ENCODE measurements around the gene ZNF181. TPM values are rescaled to one million over a fixed set of nuclear protein-coding genes. Genes with fewer than 3 reads are reported as not detected.
"Not testable (repeated sequence)": the region's sequence is repeated elsewhere in the genome, so short reads cannot be mapped to it uniquely, and the experiment has no call there.

The ZNF181 gene
- total RNA-seq, result 12.2 TPM

DNA sequence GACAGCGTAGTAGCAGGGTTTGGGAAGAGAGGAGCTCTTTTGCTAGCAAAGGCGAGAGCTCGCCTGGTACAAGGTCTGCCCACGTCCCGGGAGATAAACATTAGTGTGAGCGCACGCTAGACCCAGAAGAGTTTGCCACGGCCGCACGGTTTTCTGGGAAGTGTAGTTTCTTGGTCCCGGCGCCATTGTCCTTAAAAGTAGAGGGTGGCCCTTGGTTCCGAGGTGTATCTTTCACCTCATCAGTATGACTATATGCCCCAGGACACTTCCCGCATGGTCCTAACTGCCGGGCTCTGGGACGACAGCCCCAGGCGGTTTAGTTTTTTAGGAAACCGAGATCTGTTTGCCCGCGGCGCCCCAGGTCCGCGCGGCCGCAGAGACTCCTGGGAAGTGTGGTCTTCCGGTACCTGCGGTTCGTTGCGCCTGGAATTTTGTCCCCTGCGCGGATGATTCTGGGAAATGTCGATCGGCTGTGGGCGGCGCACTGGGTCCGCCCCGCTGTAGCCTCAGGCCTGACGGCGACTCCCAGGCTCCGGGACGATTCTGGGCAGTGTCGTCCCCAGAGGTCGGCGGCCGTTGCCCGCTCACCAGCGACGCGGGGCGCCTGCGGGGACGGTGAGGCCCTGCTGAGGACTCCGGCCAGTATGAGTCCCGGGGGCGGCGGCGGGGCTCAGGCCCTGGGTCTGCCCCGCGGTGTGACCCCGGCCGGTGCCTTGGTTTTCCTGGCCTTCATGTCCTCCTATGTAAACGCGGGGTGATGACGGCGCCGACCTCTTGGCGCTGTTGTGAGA, at the start of gene ZNF181:
ZNF181 (plus strand) TSS at position 498 of the 791 bp plus-strand sequence. CDS start 795 bp downstream, outside the sequence.
- peak; percentile 90 for DNase-seq (ENCODE audit: low spot score)

DNA sequence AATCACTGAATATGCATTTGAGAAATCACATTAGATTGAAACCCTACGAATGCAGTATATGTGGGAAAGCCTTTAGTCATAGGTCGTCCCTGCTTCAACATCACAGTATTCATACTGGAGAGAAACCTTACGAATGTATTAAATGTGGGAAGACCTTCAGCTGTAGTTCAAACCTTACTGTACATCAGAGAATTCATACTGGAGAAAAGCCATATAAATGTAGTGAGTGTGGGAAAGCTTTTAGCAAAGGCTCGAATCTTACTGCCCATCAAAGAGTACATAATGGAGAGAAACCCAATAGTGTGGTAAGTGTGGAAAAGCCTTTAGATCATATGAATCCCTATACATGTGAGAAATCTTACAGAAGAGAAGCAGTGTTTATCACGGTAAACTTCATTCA, 48.8 kb upstream of the ZNF181 start:
- not testable (repeated sequence) for DNase-seq (ENCODE audit: low spot score)

DNA sequence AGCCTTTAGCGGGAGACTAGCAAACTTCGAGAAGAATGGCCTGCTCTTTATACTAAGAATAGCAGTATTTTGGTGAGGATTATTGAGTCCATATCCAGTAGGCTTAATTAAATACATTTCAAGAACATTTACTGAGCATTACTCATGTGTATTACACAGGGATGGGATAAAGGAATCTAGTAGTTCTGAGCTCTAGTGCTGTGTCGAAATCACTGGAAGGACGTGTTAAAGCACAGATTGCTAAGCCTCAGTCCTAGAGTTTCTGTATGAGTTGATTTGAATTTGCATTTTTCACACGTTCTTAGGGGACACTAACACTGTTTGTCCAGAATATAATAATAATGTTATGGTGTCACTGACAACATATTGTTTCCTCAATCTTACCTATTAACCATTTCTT, 47.6 kb upstream of the ZNF181 start:
- no peak for DNase-seq (ENCODE audit: low spot score)

DNA sequence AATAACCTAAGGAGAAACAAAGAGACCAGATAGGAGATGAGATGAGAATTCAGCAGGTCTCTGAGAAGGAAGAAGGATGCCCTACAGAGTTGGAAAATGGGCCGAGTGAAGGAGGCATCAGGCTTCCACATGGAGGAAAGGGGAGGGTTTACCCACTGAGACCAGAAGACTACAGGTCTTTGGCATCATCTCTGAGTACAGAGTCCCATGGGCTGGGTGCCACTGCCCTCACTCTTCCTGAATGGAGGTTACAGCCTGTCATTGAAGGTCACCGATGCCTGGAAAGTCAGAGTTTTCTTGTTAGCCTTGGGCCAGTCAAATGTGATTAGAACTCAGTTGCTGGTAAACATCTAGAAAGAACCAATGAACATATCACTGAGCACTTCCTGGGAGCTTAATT, 46.7 kb upstream of the ZNF181 start:
- no peak for DNase-seq (ENCODE audit: low spot score)

DNA sequence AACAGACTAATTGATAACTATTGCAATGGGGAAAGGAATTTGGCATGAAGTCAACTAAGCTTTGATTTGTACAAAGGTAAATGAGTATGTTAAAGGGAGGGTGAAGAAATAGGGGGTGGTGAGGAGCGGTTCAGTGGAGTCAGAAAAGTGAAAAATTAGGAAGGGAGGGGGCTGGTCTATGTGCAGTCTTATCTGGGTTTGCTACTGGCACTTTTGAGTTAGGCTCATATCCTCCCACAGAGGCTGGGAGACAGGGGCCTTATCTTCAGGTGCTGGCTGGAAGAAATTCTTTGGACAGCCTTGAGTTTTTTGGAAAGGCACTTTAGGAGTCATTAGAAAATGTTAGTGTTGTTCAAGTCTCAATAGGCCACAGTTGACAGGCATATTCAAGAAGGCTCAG, 45.5 kb upstream of the ZNF181 start:
- no peak for DNase-seq (ENCODE audit: low spot score)

DNA sequence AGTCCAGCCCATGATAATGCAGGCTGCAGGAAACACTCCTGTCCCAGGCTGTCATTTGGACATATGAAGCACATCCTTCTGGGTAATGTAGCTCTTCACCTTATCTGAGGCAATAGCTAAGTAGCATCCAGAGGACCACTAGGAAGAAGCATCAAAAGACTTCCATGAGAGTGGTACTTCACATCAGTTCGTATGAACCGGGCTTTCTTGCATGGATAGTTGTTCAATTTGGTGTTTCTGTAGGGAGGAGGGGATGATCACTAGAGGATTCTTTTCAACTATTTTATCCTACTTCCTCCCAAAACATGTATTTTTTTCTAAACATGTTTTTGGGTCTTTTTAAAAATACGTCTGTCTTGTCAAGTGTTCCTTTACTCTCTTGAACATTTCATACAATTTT, 43.7 kb upstream of the ZNF181 start:
- DNase-seq (ENCODE audit: low spot score), result no peak

DNA sequence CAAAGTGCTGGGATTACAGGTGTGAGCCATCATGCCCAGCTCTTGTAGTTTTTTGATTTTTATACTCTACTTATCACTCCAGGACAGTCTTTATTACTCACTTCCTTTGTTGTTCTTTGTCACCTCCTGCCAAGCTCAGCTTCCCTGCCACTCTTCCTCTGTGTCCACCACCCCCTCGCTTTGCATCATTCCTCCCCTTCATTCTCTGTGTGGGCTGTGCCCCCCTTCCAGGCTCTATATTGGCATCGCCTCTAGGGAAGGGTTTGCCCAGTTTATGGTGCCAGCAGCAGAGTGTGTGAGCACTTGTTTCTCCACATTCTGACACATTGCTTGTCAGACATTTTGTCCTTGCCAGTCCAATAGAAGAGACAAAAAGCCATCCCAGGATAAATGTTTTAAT, 41.5 kb upstream of the ZNF181 start:
- DNase-seq (ENCODE audit: low spot score), result no peak

DNA sequence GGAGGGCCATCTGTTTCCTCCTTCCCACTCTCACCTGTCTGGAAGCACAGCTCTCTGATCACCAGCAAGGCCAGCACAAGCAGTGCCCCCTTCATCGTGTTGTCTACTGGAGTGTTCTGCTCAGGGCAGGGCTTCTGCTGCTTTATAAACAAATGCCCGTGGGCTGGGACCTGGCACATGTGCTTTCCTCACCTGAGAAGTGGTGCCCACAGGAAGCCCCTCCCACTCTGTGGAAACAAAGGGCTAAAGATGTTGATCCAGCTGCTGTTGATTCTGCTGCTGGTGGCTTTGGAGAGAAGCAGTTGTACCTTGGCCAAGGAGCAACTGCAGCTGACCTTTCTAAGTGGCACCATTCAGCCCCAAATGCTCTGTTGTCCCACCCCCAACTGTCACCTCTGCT, 26.4 kb upstream of the ZNF181 start:
- DNase-seq (ENCODE audit: low spot score), result no peak

DNA sequence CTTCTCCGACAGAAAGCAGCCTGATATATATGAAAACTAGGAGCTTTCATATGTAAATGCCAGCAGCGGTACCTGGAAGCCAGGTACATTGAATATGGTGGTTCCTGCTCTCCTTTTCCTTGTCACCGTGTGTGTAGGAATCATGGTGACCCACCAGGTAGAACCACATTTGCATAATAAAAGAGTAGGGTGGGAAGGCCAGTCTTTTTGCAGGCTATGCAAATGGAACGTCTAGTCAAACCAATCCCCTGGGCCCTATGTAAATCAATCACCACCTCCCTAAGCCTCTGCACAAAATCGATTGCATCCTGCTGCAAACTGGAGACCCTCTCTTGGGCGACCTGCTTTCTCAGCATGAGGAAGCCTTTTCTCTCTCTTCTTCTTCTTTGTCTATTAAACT, 22.2 kb upstream of the ZNF181 start:
- no peak for DNase-seq (ENCODE audit: low spot score)

DNA sequence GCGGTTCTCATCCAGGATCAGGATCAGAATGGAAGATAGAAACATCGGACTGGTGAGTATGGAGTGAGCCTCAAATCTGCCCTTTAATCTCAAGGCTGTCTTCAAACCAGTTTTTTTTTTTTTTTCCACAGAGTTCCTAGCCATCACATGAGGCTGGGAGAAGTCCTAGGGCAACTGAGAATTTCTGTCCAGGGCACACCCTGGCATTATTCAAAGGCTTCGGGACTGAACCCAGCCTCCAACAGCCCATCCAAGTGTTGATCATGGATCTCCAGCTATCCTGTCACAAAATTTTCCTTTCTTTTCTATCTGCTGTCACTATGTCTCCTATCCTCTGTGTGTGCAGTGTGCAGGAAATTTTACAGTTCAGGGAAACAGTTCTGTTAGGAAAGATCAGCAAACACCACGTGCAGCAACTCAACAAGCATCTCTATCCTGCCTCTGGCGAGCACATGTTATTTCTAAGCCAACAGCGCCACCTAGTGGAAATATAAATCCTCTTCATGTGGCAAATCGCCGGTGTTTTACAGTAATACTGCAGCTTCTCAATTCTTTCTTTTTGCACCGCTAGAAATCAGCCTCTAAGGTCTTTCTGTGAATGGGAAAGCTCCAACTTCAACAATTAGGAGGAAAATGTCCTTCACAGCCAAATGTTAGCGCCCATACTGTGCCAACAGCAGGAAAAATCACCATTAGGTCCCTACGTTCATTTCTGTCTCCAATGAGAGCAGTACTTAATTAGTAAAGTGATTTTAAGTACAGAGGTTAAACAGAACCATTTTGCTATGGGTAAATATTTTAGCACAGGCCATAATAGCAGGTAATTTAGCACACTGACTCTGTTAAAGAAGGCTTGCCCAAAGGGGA, 21.4 kb upstream of the ZNF181 start:
- peak; percentile 69 for DNase-seq (ENCODE audit: low spot score)

DNA sequence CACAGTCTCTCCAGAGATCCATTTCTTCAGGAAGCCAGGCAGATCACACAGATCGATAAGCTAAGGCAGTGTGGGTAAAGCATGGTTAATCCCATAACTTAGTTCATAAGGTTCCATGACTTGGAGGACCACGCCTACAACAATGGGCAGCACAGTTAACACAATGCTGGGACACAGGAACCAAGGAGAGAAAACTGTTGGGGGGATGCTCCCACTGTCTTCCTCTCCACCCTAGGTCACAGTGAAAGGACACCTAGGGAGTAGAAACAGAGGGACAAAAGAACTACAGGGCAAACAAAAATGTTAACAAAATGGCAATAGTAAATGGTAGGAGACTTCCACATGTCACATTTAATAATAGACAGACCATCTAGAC, 20.8 kb upstream of the ZNF181 start:
- DNase-seq (ENCODE audit: low spot score), result no peak

DNA sequence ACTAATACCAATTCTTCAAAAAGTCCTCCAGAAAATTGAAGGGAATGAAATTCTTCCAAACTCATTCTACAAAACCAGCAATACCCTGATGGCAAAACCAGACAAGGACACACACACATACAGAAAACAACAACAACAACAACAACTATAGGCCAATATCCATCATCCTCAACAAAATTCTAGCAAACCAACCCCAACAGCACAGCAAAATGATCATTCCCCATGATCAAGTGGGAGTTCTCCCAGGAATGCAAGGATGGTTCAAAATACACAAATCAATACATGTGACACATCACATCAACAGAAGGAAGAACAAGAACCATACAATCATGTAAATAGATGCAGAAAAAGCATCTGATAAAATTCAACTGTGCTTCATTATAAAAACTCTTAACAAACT, 18.7 kb upstream of the ZNF181 start:
- DNase-seq (ENCODE audit: low spot score), result no peak

DNA sequence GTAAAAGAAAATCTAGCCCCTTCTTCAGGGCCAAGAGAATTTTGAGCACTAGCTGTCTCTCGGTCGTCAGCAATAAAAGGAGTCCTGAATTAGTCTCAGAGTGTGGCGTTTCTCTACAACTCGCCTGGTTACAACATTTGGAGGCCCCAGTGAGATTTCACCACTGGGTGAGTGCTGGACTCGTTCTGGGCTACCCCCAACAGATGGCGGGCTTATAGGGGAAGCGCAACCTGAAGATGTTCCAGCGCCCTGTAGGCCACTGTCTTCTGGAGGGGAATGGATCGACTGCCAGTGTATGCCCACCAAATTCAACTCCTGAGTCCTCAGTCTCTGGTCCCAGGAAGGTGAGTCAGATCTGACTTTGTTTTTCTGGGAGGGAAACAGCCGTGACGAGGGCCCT, 11.7 kb upstream of the ZNF181 start:
- DNase-seq (ENCODE audit: low spot score), result no peak

DNA sequence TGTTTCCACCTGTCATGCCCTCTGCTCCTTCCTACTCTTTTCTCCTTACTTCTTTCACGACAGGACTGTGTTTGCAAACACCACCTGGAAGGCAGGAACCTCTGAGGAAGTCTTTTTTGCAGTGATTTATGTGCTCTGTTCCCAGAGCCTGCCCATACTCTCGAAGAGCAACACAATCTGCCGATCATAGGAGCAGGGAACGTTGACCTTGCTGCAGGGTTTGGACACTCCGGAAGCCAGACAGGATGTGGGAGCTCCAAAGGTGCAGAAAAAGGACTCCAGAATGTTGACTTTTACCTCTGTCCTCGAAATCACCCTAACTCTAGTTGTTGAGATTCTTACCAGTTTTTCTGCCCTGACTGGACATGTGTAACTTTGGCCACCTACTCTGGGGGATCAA, 8.6 kb upstream of the ZNF181 start:
- DNase-seq (ENCODE audit: low spot score), result no peak

DNA sequence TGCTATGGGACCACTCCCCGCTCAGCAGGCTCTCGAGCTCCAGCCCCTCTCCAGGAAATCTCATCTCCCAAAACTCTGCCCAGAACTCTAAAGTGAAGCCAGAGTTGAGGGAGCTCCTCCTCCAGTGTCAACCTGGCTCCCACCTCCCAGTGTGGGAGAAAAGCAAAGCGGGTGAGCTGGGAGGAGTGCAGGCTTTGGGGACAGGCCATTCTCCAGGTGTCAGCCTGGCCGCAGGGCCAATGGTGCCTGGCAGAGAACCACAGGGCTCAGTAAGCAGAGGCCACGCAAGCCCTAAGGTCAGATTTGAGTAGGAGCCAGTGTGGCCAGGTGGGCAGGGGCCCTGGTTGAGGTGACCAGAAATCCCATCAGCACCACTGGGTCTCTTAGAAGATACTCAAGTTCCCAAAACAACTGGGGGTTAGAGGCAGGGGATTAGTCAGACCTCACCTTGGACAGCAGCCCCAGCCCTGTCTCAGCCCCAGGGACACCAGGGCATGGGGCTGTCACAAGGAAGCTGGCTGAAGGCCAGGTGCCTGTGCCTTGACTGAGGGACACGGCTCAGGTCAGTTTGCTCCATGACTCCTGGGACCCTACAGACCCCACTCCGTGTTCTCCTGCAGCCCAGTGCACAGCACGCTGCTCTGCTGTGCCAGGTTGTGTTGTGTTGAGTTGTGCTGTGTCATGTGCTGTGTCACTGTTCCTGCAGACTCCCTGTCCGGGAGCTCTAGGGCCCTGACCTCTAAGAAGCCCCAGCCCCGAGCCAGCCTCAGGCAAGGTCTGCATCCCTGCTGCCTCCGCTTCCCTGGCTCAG, 2.8 kb upstream of the ZNF181 start:
- no peak for DNase-seq (ENCODE audit: low spot score)

DNA sequence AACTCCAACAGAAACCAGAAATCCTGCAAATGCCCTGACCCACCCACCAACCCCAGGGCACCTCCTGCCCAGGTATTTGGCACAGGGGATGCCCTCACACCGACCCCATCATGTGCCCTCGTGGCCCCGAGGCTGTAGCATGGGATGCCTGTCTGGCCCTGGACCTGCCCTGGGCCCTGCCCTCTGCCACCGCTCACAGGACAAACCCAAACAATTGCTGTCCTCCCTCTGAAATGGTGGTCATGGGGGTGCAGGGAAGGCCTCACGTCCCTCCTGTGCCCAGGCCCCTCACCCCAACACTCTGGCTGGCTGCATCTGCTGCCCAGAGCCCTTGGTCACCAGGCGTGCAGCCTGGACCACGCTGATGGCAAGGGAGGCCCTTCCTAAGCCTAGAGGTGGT, 2.1 kb upstream of the ZNF181 start:
- no peak for DNase-seq (ENCODE audit: low spot score)

DNA sequence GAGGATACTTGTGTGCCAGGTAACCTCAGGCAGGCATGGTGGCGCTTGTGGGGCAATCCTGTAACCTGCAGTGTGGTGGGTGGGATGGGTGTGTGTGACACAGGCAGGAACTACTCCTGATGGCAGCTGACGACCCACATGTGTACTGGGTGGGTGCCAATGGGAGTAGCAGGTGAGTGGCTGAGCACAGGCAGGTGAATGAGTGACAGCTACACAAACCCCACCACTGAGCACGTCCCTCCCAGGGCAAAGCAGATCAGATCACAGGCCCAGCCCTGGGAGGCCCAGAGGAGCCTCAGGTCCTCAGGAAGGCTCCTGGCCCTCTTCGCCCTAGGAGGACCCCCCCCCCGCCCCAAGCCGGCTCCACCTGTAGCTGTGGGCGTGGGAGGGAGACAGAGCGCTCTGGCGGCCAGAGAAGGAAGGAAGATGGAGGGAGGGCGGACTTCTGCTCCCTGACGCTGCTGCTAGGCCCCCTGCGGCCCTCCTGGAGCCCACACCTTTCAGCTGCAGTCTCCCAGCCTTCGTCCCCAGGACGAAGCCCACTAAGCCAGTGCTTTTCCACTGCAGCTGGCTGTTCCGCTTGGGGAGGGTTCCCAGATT, 1.3 kb upstream of the ZNF181 start:
- no peak for DNase-seq (ENCODE audit: low spot score)

DNA sequence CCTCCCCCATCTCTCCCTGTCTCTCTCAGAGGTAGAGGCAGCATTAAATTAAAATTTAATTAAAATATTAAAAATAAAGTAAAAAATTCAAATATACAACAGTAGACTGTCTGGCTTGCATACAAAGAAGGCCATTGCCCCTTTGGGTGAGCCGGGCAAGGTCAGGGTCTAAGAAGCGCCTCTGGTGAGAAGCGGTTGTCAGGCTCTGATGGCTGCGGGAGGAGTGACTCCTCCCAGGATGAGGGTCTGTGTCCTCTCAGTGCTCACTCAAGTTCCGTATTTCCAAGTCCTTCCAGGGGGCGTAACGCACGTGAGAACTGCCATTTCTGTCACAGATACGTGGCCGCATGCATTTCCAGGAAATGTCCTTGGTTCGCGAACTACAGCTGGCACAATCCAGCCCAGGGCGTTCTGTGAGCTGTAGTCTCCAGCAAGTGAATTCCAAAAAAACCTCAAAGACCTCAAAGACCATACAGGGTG, 737 bp upstream of the ZNF181 start:
- DNase-seq (ENCODE audit: low spot score), result peak; percentile 72

DNA sequence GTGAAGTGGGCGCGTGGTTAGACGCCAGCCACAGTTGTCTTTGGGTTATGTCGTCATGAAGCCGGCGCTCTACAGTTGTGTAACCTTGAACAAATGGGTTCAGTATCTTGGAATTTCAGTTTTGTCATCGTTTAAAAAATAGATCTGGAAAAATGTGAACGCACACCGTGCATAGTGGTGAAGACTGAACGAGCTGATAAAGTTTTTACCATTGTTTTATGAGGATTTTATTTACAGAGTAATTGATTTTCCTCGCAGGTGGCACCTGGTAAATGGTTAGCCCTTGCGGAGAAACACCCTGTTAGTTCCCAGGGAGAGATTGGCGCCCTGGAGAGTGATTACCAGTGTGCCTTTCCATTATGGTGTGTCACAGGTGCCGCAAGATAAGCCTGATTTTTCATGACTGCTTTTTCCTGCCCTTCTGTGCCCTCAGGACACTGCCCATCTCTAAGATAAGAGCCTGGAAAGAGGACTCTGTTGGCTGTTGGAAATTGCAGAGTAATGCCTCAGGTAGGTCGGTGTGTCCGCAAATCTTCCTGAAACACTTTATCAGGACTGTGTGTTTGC, 577 bp downstream of the ZNF181 start:
- DNase-seq (ENCODE audit: low spot score), result no peak

DNA sequence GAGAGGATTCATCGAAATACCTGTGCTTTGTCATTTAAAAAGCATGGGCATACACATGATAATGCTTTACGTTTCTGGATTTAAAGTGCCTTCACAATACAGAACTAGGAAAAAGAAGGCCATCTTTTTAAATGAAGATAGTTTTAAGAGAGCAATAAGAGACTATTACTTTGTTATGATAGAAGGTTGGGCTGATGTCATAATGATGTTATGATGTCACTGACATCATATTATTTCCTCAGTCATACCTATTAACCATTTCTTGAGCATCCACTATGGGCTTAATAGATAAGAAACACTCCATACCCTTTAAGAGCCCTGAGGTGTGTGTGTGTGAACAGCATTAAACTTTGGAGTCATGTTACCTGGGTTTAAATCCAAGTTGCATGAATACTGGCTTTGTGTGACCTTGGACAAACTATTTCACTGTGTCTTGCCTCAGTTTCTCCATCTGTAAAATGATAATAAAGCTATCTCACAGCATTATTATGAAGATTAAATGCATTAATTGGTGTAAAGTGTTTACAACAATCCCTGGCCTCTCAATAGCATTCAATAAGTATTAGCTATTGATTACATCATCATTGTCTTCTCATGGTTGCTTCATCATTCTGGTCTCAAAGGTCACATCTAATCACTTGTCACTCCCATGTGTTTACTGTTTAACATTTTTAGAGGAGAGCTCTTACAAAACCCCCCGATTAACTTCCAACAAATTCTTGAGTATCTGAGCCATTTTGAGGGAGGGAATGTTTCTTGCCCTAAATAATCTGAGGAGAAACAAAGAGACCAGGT, 11.1 kb downstream of the ZNF181 start:
- DNase-seq (ENCODE audit: low spot score), result no peak

DNA sequence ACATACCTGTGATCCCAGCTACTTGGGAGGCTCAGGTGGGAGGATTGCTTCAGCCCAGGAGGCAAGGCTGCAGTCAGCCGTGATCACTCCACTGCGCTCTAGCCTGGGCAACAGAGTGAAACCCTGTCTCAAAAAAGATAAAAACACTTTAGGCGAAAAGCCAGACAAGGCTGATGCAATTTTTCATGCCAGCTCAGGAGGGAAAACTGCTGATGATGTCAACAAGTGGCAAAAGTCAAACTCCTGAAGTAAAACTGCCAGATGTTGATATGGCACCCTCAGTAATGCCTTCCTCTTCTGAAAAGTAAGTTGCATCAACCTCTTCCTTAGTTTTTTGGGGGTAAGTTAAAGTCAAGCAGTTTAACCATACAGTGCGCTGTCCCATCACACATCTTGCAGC, 23.4 kb downstream of the ZNF181 start:
- no peak for DNase-seq (ENCODE audit: low spot score)
